ENCODE data around the gene SLC6A19.

The SLC6A19 gene

GRCh38 chr5:1195916-1196315, 5.5 kb upstream of the SLC6A19 start:
- DNase-seq (ENCODE audit: low read depth in 2 of 2): no peak

GRCh38 chr5:1196562-1196961, 4.8 kb upstream of the SLC6A19 start:
- DNase-seq (ENCODE audit: low read depth in 2 of 2): no peak

- DNase-seq (ENCODE audit: low read depth in 2 of 2): no peak
Measured at GRCh38 chr5:1197876-1198666, 3.3 kb upstream of the SLC6A19 start.

GRCh38 chr5:1199340-1199648, 2.1 kb upstream of the SLC6A19 start:
- DNase-seq (ENCODE audit: low read depth in 2 of 2): no peak

- no peak for DNase-seq (ENCODE audit: low read depth in 2 of 2)
Measured at GRCh38 chr5:1199649-1200494, 1.5 kb upstream of the SLC6A19 start.

GRCh38 chr5:1200495-1201326, 684 bp upstream of the SLC6A19 start:
- no peak for DNase-seq (ENCODE audit: low read depth in 2 of 2)

- DNase-seq (ENCODE audit: low read depth in 2 of 2): no peak
Measured at GRCh38 chr5:1202026-1202797, 817 bp downstream of the SLC6A19 start.

GRCh38 chr5:1202798-1203185, 1.4 kb downstream of the SLC6A19 start:
- DNase-seq (ENCODE audit: low read depth in 2 of 2): no peak

- DNase-seq (ENCODE audit: low read depth in 2 of 2): no peak
Measured at GRCh38 chr5:1203311-1203967, 2.0 kb downstream of the SLC6A19 start.

- DNase-seq (ENCODE audit: low read depth in 2 of 2): no peak
Measured at GRCh38 chr5:1203968-1204692, 2.7 kb downstream of the SLC6A19 start.

- DNase-seq (ENCODE audit: low read depth in 2 of 2): no peak
Measured at GRCh38 chr5:1204693-1205242, 3.4 kb downstream of the SLC6A19 start.

GRCh38 chr5:1205255-1206180, 4.1 kb downstream of the SLC6A19 start:
- DNase-seq (ENCODE audit: low read depth in 2 of 2): no peak

GRCh38 chr5:1206521-1207412, 5.4 kb downstream of the SLC6A19 start:
- no peak for DNase-seq (ENCODE audit: low read depth in 2 of 2)

- DNase-seq (ENCODE audit: low read depth in 2 of 2): no peak
Measured at GRCh38 chr5:1207555-1207954, 6.2 kb downstream of the SLC6A19 start.

GRCh38 chr5:1208221-1208742, 6.9 kb downstream of the SLC6A19 start:
- no peak for DNase-seq (ENCODE audit: low read depth in 2 of 2)

GRCh38 chr5:1208743-1209488, 7.5 kb downstream of the SLC6A19 start:
- DNase-seq (ENCODE audit: low read depth in 2 of 2): no peak

- DNase-seq (ENCODE audit: low read depth in 2 of 2): no peak
Measured at GRCh38 chr5:1209489-1209852, 8.1 kb downstream of the SLC6A19 start.
